NCI-H1436 (cell line): Measurements from ENCODE around the gene PRCD.

Source experiments
- DNase-seq: peaks from one replicate; lab custom pipeline; 2025; lab: John Stamatoyannopoulos, UW

Gene PRCD

DNA sequence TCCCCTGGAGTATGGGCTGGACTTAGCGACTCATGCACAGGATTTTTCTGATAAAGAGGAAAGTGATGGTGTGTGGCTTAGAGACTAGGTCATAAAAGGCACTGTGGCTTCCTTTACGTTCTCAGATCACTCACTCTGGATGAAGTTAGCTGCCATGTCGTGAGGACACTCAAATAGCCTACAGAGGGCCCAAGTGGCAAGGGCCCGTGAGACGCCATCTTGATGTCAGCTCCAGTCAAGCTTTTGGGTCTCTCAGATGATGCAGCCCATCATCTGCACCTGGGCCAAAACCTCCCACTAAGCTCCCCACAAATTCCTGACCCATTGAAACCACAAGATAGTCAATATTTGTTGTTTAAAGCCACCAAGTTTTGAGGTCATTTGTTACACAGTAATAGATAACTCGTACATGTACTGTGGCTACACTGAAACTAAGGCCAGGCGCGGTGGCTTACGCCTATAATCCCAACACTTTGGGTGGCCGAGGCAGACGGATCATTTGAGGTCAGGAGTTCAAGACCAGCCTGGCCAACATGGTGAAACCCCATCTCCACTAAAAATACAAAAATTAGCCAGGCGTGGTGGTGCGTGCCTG is 31.1 kb downstream of the PRCD start:
- DNase-seq: no peak

DNA sequence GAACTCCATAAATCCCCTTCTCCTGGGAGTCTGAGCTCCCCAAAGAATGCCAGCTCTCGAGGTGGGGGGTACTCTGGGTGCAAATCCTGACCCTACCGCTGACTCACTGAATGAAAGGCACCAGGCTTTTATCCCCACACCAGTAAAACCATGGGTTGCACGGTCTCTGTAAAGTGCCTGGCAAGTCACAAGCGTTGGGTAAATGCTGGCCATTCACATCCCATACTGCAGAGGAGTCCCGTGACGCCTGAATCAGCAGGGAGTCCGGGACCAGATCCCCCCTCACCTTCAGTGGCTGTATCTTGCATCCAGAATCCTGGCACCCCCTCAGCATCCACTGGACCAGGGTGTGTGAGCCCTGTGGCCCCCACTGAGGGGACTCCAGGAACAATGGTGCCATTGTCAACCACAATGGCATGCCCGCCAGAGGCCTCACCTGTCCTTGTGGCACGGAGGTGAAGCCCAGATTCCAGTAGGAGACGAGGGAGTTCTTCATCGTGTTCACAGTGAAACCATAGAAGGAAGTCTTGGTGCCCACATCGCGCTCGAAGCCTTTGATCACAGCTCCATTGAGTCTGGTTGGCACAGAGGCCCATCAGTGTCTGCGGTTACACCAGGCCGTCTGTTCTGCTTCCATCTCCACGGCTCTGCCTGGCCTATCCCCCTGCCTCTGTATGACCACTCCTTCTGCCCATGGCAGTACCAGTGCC is 32.5 kb downstream of the PRCD start:
- no peak for DNase-seq

DNA sequence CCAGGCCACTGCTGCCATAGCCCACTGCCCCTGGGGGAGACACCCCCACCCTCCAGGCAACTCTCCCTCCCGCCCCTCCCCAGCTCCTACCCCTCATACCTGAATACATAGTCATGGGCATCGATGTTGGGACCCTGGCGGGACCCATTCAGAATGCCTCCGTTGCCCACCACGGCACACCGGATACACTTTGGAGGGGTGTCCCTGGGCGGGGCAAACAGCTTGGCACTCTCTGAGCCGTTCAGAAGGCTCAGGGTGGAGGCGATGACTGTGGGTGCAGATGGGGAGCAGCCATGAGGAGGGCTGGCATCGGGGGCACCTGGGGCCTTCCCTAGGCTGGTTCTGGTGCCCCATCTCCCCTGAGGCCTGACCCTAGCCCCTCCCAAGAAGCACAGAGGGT is 33.3 kb downstream of the PRCD start:
- DNase-seq: no peak

GRCh38 chr17:76574166-76574565 is 34.3 kb downstream of the PRCD start:
- DNase-seq: no peak

- DNase-seq: no peak
Measured at GRCh38 chr17:76575570-76575969, 35.7 kb downstream of the PRCD start.

- DNase-seq: no peak
Measured at GRCh38 chr17:76576189-76576588, 36.3 kb downstream of the PRCD start.

DNA sequence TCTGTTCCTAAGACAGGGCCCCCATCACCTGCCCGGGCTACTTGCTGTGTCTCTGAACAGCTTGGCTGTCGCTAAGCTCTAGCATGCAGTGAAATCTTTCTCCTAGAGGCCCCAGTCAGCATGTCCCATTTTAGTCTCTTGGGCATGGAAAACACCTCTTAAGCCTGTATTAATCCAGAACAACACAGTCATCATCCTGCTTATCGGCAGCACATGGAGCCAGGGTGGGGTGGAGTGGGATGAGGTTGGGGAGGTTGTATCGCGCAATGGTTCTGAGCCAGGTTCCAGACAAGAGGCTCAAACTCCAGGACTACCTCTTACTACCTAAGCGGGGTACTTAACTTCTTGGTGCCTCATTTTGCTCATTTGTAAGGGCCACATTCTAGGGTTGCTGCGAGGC is 38.0 kb downstream of the PRCD start:
- no peak for DNase-seq

- no peak for DNase-seq
Measured at GRCh38 chr17:76578376-76578775, 38.5 kb downstream of the PRCD start.

DNA sequence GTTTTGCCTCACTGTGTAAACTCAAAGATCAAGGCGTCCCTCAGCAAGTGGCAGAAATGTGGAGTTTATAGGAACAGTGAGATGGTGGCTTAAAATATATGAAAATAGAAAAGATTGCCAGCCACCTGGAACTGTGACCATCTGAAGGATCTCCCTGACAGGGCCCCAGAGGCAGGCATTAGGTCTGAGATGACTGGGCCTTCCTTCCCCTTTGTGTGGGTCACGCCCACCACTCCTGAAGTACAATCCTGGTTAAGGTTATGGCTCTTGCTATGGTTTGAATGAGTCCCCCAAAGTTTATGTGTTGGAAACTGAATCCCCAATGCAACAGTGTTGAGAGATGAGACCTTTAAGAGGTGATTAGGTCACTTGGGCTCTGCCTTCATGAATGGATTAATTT is 39.4 kb downstream of the PRCD start:
- DNase-seq: no peak

DNA sequence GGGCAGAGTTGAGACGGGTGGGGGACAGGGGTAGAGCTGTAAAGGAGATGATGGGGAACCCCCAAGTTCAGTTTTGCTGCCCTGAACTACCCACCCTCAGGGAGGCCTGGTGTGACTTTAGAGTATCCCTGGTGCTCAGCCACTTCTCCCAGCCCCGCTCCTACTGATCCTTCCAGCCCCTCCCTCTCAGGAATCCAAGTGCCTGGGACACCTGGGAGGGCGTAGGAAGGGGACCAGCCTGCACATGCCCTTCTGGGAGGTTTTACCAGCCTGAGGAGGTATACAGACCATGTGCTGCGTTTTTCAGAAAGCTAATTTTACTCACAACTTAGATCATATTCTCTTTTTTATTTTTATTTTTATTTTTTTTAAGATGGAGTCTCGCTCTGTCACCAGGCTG is 41.7 kb downstream of the PRCD start:
- DNase-seq: no peak

- no peak for DNase-seq
Measured at GRCh38 chr17:76582660-76583059, 42.8 kb downstream of the PRCD start.

DNA sequence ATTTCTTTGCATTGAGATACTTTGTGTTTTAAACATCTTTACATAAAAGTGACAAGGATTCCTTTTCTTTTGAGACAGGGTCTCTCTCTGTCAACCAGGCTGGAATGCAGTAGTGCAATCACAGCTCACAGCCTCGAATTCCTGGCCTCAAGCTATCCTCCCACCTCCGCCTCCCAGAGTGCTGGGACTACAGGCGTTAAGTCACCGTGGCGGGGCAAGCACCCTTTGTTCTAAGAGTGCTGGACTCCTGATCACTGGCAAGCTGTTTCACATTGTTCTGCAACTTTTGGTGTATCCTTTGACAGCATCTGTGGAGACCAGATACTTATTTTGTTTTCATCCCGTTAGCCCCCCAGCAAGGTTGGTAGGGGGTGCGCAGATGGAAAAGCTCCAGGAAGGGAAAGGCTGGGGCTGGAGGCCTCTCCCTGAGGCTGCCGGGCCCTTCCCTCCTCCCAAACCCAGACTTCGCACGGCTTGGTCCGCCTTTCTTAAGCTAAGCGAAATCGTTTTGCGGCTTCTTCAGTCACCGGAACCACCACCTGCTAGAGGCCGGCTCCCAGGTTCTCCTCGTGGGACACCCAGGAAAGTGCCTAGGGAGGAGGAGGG is 44.7 kb downstream of the PRCD start:
- no peak for DNase-seq

DNA sequence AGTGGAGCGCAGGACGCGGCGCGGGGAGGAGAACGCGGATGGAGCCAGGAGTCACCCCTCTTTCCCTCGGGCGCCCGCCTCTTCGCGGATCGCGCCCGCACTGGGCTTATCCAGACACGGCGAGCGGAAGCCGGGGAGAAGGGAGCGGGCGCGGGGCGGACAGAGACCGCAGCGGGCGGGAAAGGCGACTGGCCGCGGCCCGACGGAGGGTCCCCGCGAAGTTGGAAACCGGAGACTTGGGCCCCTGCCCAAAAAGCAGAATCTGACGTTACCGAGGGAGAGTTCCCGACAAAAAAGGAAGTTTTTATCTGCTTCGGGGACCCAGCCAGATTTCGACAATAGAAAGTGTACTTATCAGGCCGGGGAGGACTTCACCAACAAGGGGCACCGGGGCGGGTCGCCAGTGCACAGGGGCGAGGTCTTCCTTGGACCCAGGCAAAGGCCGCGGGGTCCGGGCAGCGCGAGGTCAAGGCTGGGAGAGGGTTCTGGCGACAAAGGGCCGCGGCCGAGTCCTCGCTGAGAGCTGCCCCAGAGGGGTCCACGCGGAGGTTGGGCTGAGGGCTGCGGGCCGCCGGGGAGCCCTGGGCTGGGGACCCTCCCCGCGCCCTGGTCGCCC is 45.3 kb downstream of the PRCD start:
- no peak for DNase-seq

DNA sequence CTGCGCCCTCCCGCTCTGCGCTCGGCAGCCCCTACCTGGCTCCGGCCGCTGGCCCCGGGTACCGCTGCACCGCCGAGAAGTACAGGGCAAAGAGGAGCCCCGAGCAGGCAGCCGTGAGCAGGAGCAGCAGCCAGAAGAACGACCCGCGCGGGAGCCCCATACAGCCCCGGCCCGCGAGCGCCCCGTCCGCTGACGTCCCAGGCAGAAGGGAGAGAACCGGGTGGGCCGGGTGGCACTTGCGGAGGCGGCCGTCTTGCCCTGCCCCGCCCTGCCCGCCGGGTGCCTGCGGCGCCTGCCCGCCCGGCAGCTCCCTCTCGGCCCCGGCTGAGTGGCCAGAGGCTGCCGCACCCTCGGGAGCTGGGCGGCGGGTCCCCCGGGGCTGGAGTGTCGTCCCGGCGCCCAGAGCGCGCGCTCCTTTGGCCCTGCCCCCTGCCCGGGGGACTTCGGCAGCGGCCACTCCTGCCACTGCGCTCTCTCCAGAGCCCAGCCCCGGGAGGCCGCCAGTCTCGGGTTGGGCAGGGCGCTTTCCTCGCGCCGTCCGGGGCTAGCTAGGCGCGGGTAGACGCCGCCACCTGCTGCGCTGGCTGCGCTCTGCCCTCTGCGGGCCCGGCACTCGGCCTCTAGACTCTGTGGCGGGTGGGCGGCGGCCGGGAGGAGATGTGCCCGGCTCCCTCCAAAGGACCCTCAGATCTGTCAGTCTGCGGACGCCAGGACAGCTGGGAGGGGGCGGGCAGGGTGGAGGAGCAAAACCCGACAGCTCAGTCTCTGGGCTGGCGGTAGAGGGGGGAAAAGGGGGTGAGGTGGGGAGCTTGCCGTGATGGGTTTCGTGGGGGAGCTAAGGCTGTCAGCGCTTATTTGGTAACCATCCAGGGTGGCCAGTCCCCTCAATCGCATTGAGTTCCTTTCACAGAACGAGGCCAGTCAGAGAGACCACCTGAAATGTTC is 46.1 kb downstream of the PRCD start, which contains the start of gene ST6GALNAC2:
Gene ST6GALNAC2 (minus strand): TSS at position 212 of the 945 bp plus-strand sequence. CDS start 52 bp downstream, at position 160.
- peak; percentile 75 for DNase-seq

DNA sequence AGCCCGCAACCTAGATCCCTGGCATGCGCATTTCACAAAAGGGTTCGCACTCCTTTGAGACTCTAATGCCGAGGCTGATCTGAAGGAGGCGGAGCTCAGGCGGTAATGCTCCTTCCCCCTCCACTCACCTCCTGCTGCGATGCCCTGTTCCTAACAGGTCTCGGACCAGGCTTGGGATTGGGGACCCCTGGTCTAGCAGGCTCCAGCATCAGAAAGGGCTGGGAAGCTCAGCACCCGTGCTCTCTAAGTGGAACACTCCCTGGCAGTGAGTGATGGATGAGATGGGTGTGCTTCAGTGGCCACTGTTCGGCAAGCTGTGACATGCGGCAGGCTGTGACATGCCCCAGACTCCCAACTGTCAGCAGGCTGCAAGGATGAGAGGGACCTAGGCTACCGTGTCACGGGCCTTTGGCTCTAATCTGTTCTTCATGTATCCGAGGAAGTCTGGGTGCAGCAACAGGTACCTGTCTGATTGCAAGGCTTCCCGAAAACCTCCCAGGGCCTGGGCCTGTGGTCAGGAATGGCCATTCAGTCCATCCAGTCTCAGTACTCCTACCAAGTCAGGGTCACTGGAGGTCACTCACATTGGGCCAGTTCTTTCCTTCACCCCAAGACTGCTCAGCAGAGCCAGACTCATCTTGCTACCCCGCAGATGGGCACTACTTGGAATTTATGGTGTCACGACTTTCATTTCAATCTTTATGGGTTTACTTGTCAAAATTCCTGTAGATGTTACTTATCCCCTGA is 47.1 kb downstream of the PRCD start:
- peak; percentile 81 for DNase-seq

- DNase-seq: no peak
Measured at GRCh38 chr17:76588182-76588581, 48.3 kb downstream of the PRCD start.

- DNase-seq: peak; percentile 93
Measured at GRCh38 chr17:76593384-76593826, 53.6 kb downstream of the PRCD start.

DNA sequence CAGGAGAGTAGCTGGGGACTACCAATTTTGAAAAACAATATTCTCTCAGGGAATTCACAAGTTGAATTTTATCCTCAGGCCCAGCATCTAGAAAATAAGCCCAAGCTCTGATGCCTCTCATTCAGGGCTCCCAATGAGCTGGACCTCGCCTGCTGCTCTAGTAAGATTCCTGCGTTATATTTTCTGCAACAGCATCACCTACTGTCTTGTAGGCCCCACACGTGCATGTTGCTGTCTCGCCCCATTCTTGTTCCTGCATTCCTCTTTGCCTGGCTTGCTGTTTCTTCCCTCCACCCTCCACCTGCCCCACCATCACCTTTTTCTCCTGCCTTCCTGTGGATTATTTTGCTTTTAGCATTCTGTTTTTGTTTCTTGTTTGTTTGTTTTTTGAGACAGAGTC is 54.1 kb downstream of the PRCD start:
- DNase-seq: no peak

GRCh38 chr17:76594690-76595089 is 54.8 kb downstream of the PRCD start:
- DNase-seq: no peak
